ENCODE data around the gene UQCRC1.
A peak's percentile ranks its signal among the peaks of the same experiment; 100 is the strongest.

Gene UQCRC1

DNA sequence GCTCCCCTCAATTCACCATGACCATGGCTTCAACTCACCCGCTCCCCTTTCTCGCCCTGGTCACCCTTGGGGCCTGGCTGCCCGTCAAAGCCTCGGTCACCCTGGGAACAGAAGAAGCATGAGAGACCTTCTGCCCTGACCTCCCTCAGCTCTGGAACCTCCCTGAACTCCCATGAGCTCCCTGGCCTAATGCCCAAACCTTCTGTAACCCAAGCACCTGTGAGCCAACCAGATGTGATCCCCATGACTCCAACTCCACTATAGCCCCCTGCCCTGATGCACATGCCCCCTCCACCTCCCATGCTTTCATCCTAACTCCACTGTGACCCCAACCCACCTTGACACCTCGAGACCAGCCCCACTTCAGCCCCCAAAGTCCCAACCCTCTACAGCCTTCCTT lies 42.4 kb downstream of the UQCRC1 start:
- H3K27ac ChIP-seq = no peak overlapping the region
- DNase-seq (ENCODE audit: low spot score) = no peak
- no peak overlapping the region for H3K4me3 ChIP-seq
- TF ChIP-seq, protein P1, sequence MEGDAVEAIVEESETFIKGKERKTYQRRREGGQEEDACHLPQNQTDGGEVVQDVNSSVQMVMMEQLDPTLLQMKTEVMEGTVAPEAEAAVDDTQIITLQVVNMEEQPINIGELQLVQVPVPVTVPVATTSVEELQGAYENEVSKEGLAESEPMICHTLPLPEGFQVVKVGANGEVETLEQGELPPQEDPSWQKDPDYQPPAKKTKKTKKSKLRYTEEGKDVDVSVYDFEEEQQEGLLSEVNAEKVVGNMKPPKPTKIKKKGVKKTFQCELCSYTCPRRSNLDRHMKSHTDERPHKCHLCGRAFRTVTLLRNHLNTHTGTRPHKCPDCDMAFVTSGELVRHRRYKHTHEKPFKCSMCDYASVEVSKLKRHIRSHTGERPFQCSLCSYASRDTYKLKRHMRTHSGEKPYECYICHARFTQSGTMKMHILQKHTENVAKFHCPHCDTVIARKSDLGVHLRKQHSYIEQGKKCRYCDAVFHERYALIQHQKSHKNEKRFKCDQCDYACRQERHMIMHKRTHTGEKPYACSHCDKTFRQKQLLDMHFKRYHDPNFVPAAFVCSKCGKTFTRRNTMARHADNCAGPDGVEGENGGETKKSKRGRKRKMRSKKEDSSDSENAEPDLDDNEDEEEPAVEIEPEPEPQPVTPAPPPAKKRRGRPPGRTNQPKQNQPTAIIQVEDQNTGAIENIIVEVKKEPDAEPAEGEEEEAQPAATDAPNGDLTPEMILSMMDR (IDR thresholded peaks at IDR 0.05) = no peak

DNA sequence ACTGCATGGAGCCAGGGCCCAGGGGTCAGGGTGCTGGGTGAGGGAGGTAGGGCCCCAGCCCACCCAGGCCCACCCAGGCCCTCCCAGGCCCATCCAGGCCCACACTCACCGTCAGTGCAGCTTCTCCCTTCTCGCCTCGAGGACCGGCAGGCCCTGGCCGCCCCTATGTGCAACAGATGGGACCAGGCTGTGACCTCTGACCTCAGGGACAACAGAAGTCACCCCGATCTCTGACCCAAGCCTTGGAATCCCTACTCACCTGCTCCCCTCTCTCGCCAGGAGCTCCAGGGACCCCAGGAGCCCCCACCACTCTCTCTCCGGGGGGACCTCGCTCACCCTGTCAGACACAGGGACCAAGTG lies 43.1 kb downstream of the UQCRC1 start:
- TF ChIP-seq, protein P1 (IDR thresholded peaks at IDR 0.05) = no peak
- H3K27ac ChIP-seq = no peak overlapping the region

DNA sequence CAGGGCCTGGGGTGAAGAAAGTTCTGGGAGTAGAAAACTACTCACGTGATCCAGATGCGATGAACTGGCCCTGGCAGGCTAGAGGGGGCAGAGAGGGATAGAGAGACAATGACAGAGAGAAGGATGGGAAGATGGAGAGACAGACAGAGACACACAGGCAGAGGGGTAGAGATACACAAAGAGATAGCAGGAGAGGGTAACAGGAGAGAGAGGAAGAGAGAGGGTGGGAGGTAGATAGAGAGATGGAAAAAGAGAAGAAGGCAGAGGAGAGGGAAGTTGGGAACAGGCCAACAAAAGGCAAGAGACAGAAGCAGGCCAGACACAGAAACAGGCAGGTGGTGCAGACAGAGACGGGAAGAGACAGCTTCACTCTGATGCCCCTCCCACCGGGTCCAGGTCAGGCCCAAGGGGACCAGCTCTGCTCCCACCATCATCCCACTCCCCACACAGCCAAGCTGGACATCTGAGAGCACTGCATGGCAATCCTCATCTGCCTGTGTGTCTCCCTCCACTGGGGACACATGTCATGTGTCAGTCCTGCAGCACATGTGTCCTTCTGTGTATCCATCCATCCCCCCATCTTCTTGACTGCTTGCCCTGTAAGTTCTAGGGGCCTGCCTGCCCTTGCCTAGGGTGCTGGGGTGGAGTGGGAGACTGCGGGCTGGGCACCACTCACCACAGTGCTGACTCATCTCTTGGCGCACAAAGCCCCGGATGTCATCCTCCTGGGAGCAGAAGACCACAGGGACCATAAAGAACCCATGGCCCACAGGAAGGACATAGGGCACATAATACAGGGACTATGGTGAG lies 43.6 kb downstream of the UQCRC1 start:
- TF ChIP-seq, protein P1 (IDR thresholded peaks at IDR 0.05) = no peak
- DNase-seq (ENCODE audit: low spot score) = no peak
- Histone ChIP-seq H3K4me3 (no peak overlapping the region), H3K27ac (no peak overlapping the region)

More for the DNA sequence above, 43.1 kb downstream of the UQCRC1 start:
- H3K4me3 ChIP-seq = no peak overlapping the region
- no peak for DNase-seq (ENCODE audit: low spot score)

DNA sequence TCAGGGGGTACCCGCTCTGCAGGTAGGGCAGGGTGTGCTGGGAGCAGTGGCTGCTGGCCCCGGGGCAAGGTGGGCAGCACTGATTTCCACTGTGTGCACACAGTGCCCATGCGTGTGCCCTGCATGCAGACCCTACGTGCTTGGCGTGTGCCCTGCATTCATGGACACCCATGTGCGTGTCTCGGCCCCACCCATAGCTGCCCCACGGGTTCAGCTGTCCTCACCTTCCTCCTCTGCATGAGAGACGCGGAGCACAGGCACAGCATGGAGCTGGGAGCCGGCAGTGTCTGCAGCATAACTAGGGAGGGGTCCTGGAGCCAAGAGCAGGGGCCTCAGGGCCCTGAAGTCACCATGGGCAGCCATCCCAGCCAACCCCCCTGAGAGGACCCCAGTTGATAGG lies 44.3 kb downstream of the UQCRC1 start:
- DNase-seq (ENCODE audit: low spot score) = no peak
- H3K27ac ChIP-seq = no peak overlapping the region
- no peak overlapping the region for H3K4me3 ChIP-seq
- TF ChIP-seq, protein P1 (IDR thresholded peaks at IDR 0.05) = no peak

DNA sequence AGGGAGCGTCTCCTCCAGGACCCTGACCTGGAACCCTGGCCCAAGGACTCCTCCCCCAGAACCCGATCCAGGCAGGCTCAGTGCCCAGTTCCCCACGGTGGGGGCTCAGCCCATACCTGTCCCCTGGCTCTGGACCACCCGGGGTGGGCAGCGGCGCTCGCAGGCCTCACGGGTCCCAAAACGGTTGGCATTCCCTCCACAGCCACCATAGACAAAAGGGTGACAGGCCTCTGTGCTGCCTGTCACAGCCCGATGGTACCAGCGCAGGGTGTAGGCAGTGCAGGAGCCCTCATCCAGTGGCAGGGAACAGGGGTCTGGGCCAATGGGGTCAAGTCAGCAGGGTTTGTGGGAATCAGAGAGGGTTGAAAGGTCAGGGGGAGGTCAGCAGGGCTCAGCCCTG lies 44.8 kb downstream of the UQCRC1 start:
- Histone ChIP-seq H3K4me3 (no peak overlapping the region), H3K27ac (no peak overlapping the region)
- no peak for DNase-seq (ENCODE audit: low spot score)
- TF ChIP-seq, protein P1 (IDR thresholded peaks at IDR 0.05) = no peak

DNA sequence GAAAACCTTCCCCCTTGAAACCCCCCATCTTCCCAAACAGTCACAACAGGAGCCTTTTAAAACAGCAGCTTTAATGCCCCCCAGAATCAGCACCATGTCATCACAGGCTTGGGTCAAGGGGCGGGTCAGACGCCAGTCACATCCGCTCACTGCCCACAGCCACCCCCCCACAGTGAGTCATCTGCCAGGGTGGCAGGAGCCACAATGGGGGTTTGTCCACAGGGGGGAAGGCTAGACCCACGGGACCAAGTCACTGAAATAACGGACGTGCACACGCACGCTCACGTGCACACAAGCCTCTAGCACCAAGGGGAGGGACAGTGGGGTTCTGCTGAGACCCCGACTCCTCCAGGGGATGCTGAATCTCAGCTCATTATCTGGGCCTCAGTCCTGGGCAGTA lies 45.4 kb downstream of the UQCRC1 start:
- Histone ChIP-seq H3K4me3 (no peak overlapping the region), H3K27ac (peak overlapping the region in 1 of 2 donors; percentile 29)
- DNase-seq (ENCODE audit: low spot score) = no peak
- TF ChIP-seq, protein P1 (IDR thresholded peaks at IDR 0.05) = no peak

DNA sequence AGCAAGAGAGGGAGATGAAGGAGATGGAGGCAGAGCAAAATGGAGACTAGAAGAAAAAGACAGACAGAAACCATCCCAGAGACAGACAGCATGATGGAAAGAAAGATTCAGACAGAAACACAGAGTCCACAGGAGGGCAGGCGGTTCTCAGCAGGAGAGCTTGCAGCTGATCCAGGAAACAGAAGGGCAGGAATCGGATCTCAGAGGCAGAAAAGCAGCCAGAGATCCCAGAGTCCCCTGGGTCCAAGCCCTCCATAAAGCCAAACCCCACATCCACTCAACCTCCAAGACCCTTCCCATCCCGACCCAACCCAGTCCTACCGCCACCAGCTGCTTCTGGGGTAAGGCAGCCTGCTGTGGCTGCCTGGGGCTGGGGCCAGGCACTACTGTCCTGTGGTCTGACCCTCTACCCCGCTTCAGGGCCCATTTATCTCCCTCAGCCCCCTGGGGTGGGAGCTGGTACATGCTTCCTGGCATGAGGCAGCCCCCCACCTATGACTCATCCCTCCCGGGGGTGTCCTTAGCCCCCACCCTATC lies 46.0 kb downstream of the UQCRC1 start, which contains the start of gene UCN2:
UCN2 (minus strand) TSS at position 400 of the 537 bp plus-strand sequence. CDS start 657 bp downstream, outside the sequence.
- DNase-seq (ENCODE audit: low spot score) = no peak
- TF ChIP-seq, protein P1 (IDR thresholded peaks at IDR 0.05) = no peak
- peak within 1 kb of the TSS in 1 of 2 donors; percentile 29 for H3K27ac ChIP-seq

More for the DNA sequence above, 46.0 kb downstream of the UQCRC1 start, which contains the start of gene UCN2:
- H3K4me3 ChIP-seq = no peak within 1 kb of the TSS
